Bronchial epithelial cell (primary cell): ENCODE results near the gene BAIAP3. TPM values are rescaled to one million over a fixed set of nuclear protein-coding genes. Genes with fewer than 3 reads are reported as not detected.
"Not testable (repeated sequence)": the region's sequence is repeated elsewhere in the genome, so short reads cannot be mapped to it uniquely, and the experiment has no call there.

Experiments
- DNase-seq: peaks from one replicate; pipeline ENCODE4 v3.0.0-alpha.2; 2010; ENCODE audit warnings: low read depth
- FAIRE-seq: peaks from 2 replicates; lab custom pipeline; 2011; peaks lifted over from hg19 to GRCh38; lab: Jason Lieb, UNC
- H3K27me3 ChIP-seq: 2 replicates; pipeline ENCODE4 v1.5.1; 2011; ENCODE audit warnings: low read length; ENCODE audit not compliant: control insufficient read depth, insufficient read depth
- H3K36me3 ChIP-seq: 2 replicates; pipeline ENCODE4 v1.5.1; 2011; ENCODE audit warnings: low read length; ENCODE audit not compliant: control insufficient read depth, insufficient read depth
- H3K4me3 ChIP-seq: 2 replicates; pipeline ENCODE4 v1.5.1; 2011; ENCODE audit warnings: mild to moderate bottlenecking, low read depth, low read length, control low read depth
- CTCF ChIP-seq: IDR thresholded peaks from 2 replicates; pipeline ENCODE4 v1.5.1; 2011; ENCODE audit warnings: mild to moderate bottlenecking, moderate library complexity, low read length, control low read depth, inconsistent platforms; ENCODE audit not compliant: insufficient read depth, severe bottlenecking
- total RNA-seq: library from RNA; depleted of rRNA; stranded (reverse); fragments of >200 nt; gene quantifications from 2 replicates; pipeline ENCODE4 v1.2.1, GENCODE V29; 2014

Gene BAIAP3
- total RNA-seq, 1 donor from 2014 or later, result 0.26 TPM

GRCh38 chr16:1325261-1325660, 8.2 kb upstream of the BAIAP3 start:
- no peak overlapping the region for H3K4me3 ChIP-seq
- no peak for FAIRE-seq
- no peak for DNase-seq
- TF ChIP-seq CTCF, result no peak
- peaks cover 17% of the 10 kb centered on the region for H3K36me3 ChIP-seq
- H3K27me3 ChIP-seq, result no peaks in the 10 kb centered on the region

- FAIRE-seq, result no peak
- H3K4me3 ChIP-seq, result no peak overlapping the region
- no peak for TF ChIP-seq CTCF
- H3K36me3 ChIP-seq, result peaks cover 12% of the 10 kb centered on the region
- no peak for DNase-seq
- no peaks in the 10 kb centered on the region for H3K27me3 ChIP-seq
Observed at GRCh38 chr16:1325673-1326371, 7.6 kb upstream of the BAIAP3 start.

- H3K27me3 ChIP-seq, result no peaks in the 10 kb centered on the region
- peaks cover 10% of the 10 kb centered on the region for H3K36me3 ChIP-seq
- no peak for TF ChIP-seq CTCF
- DNase-seq, result no peak
- FAIRE-seq, result no peak
- no peak overlapping the region for H3K4me3 ChIP-seq
Observed at GRCh38 chr16:1326391-1326790, 7.1 kb upstream of the BAIAP3 start.

GRCh38 chr16:1326946-1327618, 6.4 kb upstream of the BAIAP3 start:
- H3K4me3 ChIP-seq, result no peak overlapping the region
- peaks cover 6% of the 10 kb centered on the region for H3K36me3 ChIP-seq
- peaks cover 2% of the 10 kb centered on the region for H3K27me3 ChIP-seq
- FAIRE-seq (no peak), DNase-seq (no peak)
- TF ChIP-seq CTCF, result no peak

GRCh38 chr16:1327619-1327947, 5.9 kb upstream of the BAIAP3 start:
- Histone ChIP-seq H3K27me3 (peaks cover 6% of the 10 kb centered on the region), H3K4me3 (no peak overlapping the region), H3K36me3 (peaks cover 5% of the 10 kb centered on the region)
- no peak for TF ChIP-seq CTCF
- DNase-seq, result no peak
- no peak for FAIRE-seq

- peaks cover 12% of the 10 kb centered on the region for H3K27me3 ChIP-seq
- FAIRE-seq, H3K36me3 ChIP-seq, DNase-seq, H3K4me3 ChIP-seq: not testable (repeated sequence)
Observed at GRCh38 chr16:1328136-1328535, 5.3 kb upstream of the BAIAP3 start.

- FAIRE-seq, result not testable (repeated sequence)
Observed at GRCh38 chr16:1328961-1329360, 4.5 kb upstream of the BAIAP3 start.

More at GRCh38 chr16:1328961-1329360, 4.5 kb upstream of the BAIAP3 start:
- DNase-seq, H3K4me3 ChIP-seq, H3K36me3 ChIP-seq: not testable (repeated sequence)
- peaks cover 15% of the 10 kb centered on the region for H3K27me3 ChIP-seq
